Glomerular visceral epithelial cell (primary cell): Measurements from ENCODE around the gene PDCL3.

Experiments used
- DNase-seq: peaks from one replicate; pipeline ENCODE4 v3.0.0-alpha.2; 2016; ENCODE audit errors: extremely low spot score

The PDCL3 gene

DNA sequence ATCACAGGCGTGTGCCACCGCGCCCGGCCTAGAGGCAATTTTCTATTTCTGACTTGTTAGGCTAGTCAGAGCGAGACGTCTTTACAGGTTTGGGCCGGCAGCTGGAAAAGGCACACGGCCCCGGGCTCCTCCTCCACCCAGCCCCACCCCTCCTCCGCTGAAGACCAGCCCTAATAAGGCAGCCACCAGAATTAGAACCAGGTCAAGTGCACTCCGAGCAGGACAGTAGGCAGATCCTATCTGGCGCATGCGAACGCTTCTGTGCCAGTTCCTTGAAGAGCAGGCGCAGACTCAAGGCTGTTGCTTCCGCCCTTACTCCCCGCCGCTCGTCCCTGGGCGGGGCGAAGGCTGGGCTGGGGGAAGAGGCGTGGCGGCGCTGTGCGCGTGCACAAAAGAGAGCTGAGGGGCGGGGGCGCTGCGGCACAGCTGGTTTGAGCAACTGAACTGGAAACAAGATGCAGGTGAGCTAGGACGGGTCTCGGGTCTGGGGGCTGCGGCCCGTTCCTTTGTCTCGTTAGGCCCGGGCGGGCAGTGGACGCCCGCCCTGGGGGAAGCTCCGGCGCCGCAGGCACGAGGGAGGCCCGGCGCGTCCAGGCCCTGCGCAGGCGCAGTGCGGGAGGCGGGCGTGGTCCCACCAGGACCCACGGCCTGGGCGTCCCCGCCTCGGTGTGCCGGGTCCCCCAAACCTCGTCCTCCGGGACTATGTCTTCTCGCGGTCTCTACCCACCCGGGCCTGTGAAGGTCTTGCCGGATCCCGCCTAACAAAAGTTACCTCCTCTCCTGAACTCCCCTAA, at the start of gene PDCL3:
PDCL3 (plus strand) TSS at position 381 of the 794 bp plus-strand sequence; CDS start at position 456, 75 bp downstream.
- peak; percentile 99 for DNase-seq

DNA sequence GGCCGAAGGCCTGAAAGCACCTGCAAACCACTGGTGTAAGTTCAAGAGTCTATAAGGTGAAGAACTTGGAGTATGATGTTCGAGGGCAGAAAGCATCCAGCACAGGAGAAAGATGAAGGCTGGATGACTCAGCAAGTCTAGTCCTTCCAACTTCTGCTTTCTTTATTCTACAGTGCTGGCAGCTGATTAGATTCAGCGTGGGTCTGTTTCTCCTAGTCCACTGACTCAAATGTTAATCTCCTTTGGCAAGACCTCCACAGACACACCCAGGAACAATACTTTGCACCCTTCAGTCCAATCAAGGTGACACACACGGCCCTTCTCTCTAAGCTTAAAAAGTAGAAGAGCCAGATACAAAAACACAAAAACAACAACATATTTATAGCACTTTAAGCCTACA, 49.1 kb upstream of the PDCL3 start:
- no peak for DNase-seq

DNA sequence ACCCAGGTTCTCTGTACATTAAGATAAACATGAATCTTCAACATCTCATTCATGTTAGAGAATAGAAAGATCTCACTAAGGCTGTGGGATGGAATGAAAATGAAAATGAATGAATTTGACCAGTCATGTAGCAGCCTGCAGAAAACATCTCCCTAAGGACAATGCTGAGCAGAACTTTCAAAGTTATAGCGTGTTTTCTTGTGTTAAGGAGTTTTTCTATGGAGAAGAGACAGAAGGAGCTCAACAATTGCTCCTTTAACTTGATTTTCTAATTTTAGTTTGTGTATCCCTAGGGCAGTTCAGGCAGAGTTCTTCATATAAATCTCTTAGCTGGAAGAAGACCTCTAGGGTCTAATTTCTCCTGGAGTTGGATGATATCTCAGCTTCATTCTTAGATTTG, 45.2 kb upstream of the PDCL3 start:
- no peak for DNase-seq

DNA sequence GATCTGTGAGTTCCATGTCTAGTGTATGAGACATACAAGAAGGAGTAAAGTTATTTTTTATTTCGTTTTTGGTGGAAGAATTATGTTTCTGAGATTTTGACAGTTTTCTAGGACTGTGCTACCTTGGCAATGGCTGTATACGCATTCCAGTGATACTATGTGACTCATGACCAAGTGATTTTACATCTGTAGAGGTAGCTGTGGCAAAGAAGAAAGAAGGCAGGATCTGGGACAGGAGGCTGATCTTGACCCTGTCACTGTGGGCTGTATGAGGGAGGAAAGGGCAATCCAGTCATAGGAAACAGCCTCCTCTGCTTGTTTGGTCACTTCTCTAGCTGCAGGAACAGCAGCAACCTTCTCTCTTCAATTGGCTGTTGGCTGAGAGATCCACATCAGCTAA, 44.0 kb upstream of the PDCL3 start:
- DNase-seq = no peak

DNA sequence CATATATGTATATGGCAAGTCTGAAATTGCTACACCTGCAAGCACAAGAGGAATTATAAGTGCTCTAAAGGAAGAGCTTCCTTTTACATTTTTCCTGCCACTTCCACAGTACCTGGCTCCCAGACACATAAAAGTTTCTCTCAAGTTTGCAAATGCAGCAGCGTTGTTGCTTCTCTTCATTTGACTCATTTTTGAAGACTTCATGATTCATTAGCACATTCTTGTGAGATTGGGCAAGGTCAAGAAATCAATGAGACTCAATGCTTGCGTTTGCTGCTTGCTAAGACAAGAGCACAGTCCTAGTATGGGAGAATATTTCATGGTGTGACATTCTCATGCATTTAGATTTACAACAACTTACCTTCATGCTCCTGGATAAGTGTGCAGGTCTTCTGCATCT, 42.6 kb upstream of the PDCL3 start:
- no peak for DNase-seq

DNA sequence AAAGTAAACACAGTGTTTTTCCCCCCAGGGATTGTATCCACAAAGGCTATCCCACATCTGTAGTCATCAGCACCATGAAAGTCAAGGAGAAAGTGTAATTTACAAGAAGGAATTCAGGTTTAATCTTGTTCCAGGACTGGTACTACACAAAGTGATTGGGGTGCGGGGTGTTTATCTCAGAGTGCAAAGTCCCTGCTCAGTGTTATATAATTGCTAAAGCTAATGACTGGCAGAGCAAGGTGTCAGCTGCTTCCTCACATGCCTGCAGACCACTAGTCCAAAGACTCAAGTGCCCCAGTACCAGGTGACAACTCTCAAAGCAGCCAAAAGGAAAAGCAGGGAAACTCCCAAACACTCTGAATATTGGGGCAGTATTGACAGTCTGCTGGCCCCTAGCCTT, 40.4 kb upstream of the PDCL3 start:
- DNase-seq = no peak

DNA sequence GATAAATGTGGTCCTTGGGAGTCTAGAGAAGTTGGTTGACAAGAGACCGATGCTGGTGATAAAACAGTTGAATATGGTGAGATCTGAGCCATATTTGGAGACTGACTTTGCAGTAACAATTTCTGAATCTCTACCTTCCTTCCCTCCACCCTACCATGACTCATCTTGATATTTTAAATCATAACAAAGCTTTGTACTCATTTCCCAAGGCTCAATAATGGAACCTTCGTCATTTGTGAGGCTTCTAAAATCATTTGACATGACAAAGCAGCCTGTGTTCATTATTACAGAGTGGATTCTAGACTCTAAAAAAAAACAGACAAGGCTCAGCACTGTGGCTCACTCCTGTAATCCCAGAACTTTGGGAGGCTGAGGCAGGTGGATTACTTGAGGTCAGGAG, 38.5 kb upstream of the PDCL3 start:
- DNase-seq = no peak

DNA sequence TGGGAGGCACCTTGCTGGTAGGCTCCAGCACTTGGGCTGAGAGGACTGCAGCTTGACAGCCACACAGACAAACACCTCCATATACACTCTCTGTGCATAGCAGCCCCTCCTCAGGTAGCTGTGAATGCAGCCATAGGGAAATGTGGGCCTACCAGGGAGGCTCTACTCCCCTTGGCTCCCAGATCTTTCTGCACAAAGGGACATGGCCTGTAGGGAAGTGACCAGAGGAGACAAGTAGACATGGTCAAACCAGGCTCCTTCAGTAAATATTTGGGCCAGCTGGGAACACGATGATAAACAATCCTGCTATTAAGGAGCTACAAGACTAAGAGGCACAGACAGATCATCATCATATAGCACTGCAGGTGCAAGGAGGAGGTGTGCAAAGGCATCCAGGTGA, 35.9 kb upstream of the PDCL3 start:
- DNase-seq = no peak

DNA sequence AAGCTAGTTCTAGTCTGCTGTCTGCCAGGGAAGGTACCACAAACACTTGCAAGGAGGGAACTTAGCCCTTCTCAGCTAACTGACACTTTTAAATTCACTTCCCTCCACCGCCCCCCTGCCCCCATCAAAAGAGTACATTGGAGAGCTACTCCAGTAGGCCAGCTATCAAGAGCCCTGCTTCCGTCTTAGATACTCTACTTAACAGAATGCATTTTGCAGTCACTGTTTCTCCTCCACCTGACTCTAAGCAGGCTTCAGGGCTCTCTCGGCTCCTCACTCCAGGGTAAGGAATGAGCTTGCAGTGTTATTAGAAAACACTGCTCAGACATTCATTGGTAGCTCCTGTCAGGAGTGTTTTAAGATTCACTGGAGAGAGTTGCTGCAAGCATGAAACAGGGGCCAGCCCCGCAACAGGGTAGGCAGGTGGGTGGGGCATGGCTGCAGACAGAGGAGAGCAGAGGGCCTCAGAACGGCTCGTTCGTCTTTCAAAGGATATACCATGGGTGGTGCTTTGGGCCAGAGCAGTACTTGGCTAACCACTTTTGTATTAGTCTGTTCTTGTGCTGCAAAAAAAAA, 35.3 kb upstream of the PDCL3 start:
- DNase-seq = no peak

DNA sequence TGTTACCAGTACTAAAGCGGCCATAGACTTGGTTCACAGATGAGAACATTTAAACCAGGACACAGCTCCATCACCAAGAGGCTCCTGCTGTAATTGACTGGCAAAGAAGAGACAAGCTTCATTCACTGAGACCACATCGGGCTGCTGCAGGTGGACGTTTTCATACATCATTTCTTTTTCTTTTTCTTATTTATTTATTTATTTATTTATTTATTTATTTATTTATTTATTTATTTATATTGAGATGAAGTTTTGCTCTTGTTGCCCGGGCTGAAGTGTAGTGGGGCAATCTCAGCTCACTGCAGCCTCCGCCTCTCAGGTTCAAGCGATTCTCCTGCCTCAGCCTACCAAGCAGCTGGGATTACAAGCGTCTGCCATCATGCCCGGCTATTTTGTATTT, 33.6 kb upstream of the PDCL3 start:
- DNase-seq = no peak

DNA sequence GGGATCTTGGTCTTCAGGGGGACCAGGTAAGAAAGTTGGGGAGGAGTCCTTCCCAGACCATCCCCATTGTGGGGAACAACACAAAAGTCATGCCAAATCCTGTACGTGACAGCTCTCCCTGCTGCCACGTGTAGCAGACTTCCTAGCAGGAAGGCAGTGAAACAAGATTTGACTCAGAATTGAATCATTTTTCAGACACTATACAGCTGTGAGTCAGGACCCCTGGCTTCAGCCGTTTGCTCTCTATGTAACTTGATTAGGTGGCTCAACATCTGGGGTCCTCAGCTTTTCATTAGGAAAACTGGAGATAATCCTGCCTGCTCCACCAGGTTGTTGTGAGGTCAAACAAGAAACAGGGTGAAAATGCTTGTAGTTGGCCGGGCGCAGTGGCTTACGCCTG, 32.9 kb upstream of the PDCL3 start:
- DNase-seq = no peak

DNA sequence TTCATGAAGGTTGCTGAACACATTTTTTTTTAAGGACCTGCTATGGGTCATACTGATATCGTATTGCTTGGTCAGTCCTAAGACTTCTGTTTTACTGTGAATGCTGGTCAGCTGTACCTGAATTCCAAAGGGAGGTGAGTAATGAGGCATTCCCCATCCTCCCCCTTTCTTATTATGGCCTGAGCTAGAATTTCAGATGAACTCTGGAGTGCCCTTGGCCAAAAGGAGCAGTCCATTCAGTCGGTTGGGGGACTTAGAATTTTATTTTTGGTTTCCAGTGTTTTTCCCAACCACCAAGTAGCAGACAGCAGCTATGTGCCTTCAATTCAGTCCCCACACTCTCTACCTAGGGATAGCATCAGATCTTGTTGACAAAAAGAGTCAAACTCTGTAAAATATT, 26.9 kb upstream of the PDCL3 start:
- no peak for DNase-seq

DNA sequence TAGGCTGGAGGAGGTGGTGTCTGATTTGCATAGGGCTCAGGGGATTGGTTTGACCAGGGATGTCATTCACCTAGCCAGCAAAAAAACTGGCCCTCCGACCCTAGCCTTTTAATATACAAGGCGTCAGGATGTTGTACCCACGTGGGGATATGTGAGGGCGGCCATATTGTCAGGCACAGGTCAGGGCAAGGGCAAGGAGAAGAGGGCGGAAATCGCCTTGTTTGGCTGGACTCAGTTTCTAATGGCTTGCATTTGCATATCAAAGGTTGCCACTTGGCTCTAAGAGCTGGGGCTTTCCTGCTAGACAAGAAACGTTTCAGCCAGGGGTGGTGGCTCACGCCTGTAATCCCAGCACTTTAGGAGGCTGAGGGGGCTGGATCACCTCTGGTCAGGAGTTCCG, 24.9 kb upstream of the PDCL3 start:
- no peak for DNase-seq

DNA sequence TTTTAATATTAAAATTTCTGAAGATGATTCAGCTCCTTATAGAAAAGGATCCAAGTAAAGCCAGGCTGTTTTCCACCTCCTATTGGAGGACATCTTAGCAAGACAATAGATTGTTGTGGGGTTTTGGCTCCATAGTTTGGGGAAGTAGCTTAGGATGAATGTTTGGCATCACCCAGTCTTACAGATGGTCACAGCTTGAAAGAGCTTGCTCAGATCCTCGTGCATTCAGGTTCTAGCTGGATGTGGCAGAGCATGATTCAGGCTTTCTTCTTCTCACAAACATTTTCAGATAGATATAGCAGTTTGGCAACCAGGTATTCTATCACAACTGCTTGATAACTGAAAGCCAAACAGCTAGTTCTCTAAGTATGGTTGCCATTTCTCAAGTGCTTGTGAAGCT, 23.6 kb upstream of the PDCL3 start:
- DNase-seq = no peak

DNA sequence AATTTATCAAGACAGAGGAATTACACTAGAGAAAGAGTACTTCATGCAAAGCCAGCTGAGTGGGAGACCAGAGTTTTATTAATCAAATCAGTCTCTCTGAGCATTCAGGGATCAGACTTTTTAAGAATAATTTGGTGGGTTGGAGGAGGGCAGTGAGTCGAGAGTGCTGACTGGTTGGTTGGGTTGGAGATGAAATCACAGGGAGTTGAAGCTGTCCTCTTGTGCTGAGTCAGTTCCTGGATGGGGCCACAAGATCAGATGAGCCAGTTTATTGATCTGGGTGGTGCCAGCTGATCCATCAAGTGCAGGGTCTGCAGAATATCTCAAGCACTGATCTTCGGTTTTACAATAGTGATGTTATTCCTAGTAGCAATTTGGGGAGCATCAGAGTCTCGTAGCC, 21.4 kb upstream of the PDCL3 start:
- DNase-seq = no peak

DNA sequence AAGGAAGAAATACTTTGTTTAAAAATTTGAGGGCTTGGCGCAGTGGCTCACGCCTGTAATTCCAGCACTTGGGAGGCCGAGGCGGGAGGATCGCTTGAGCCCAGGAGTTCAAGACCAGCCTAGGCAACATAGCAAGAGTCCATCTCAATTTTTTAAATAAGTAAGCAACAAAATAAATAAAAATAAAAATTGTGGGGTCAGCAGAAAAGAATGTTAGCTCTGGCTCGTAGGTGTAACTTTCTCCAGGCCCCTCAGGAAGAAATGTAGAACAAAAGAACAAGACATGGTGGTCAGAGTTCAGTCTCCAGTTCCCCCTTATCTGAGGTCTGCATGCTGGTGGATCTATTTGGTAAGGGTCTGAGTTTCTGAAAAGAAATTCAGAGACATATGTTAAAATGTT, 20.4 kb upstream of the PDCL3 start:
- no peak for DNase-seq

DNA sequence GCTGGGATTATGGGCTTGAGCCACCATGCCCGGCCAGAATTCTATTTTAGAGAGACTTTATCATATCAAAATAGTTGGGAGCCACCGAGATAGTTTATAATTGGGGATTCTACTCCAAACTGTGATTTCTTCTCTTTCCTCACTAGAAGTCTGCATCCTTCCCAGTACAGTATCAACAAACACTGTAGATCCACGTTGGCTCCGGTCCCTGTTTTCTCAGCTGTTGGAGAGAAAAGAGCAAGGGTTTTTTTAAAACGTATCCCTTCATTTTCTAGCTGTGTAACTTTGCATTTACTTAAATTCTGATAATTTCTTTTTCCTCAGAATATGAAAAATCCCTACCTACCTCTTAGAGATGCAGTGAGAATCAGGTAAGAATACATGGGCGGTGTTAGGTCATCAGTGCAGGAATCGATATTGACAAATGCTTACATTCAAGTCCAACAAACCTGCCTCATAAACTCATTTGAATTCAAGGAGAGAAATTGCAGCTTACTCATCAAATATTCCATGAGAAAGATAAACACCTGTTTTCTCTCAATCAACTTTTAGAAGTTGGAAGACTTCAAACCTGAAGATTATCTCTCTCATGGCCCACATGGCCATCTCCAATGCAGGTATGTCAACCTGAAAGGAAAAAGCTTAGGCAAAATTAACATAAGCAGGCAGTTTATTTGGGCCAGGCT, 17.7 kb upstream of the PDCL3 start:
- DNase-seq = no peak

DNA sequence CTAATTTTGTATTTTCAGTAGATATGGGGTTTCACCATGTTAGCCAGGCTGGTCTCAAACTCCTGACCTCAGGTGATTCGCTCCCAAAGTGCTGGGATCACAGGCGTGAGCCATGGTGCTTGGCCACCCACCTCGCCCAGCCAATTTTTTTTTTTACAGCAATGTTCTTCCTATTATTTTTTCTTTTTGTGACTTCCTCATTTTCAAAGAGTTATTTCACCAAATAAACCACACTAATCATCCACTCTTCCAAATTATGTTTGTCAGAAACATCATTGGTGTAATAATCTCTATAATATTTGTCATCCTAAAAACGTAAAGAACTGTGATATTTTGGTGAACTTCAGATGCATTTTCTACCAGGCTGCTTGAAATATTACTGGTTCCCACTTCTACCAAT, 16.3 kb upstream of the PDCL3 start:
- no peak for DNase-seq

DNA sequence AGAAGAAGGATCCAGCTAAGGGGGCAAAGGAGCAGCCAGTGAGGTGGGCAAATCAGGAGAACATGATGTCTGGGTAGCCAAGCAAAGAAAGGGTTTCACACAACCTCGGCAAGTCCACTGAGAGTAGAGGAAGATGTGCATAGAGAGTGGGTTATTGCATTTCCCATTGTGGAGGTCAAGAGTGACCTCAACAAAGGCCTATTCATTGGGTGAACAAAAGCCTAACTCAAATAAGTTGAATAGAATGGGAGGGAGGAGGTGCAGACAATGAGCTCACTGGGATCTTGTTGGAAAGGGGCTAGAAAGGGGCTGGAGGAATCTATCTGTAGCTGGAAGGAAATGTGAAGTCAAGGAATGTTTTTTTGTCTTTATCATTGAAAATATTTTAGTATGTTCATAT, 14.0 kb upstream of the PDCL3 start:
- DNase-seq = no peak

DNA sequence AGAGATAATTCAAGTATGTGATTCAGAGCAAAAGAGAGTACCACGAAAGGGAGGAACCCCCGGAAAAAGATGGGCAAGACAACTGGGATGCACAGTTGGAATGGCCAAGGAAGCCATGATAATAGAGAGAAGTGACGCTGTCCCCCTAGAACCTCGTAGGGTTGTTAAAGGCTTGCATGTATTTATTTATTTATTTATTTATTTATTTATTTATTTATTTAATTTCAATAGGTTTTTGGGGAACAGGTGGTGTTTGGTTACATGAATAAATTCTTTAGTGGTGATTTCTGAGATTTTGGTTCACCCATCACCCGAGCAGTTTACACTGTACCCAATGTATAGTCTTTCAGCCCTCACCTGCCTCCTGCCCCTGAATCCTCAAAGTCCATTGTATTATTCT, 11.5 kb upstream of the PDCL3 start:
- no peak for DNase-seq

DNA sequence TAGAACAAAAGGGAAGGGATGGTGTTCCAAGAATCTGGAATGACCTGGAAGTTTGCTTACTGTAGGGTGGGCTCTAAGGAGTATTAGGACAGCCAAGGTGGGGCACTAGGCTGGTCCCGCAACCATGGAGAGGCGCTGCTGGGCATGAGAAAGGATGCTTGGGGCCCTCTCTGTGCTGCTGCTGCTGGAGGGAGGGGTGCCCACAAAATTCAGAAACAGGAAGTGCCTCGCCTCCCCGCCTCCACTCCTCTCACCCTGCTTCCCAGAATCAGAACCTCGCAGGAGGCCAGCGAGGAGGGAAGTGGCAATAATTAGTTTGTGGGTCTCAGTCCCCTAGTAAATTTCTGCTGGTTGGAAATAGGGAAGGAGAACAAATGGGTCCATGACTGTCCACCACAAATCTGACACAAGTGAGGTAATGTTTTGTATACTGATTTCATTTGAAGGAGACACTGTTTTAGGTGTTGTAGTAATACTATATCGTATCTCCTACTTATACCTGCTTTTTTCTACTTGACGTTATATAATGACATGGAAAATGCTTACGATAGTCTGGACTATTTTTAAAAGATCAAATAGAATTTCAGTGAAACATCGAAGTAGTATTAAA, 7.9 kb upstream of the PDCL3 start:
- DNase-seq = no peak

DNA sequence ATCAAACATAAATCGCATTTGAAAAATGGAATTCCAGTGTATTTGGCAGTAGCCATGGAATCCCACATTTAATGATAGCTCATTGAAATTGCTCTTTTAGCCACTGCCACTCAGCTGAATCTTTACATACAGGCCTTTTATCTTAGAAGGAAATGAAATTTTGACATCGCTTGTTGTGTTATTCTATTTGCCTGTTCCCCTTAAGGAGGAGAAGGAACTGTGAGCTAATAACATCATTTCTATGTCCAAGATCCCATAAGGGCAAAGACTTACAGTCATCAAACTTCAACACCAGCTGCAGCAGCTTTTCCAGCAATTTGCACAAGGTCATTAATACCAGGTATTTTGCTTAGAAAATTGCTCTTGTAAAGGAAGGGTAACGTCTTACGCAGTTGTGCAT, 6.0 kb upstream of the PDCL3 start:
- no peak for DNase-seq
